Brain microvascular endothelial cell (primary cell): ENCODE measurements around the gene PHGDH.

Experiments used
- DNase-seq: peaks from one replicate; pipeline ENCODE4 v3.0.0-alpha.2; 2020
- H3K27ac ChIP-seq: fragments of 250-450 bp; sonication (Bioruptor Pico); 2 replicates; pipeline ENCODE4 v1.5.1; 2020; ENCODE audit warnings: mild to moderate bottlenecking, moderate library complexity
- H3K27me3 ChIP-seq: fragments of 250-450 bp; sonication (Bioruptor Pico); replicated peaks from 2 replicates; pipeline ENCODE4 v1.5.1; 2020; ENCODE audit warnings: mild to moderate bottlenecking
- H3K36me3 ChIP-seq: fragments of 250-450 bp; sonication (Bioruptor Pico); replicated peaks from 2 replicates; pipeline ENCODE4 v1.5.1; 2020; ENCODE audit warnings: mild to moderate bottlenecking
- H3K4me3 ChIP-seq: 2 replicates; pipeline ENCODE4 v1.5.1; 2011; ENCODE audit warnings: low read depth, mild to moderate bottlenecking, control low read depth, low read length, moderate library complexity
- CTCF ChIP-seq: IDR thresholded peaks from 2 replicates; pipeline ENCODE4 v1.5.1; 2011; ENCODE audit warnings: low read depth, mild to moderate bottlenecking, moderate library complexity, low read length, control low read depth, inconsistent platforms; ENCODE audit errors: missing control alignments
- in situ Hi-C: cut with HindIII; loops from 2 replicates; pipeline ENCODE4 v1.10.0; 2017; ENCODE audit warnings: low sequenced_read_pairs, low pct_ligation_motif_present

The PHGDH gene

GRCh38 chr1:119727991-119728390 lies 16.3 kb downstream of the PHGDH start:
- Histone ChIP-seq H3K36me3 (peaks cover 35% of the 10 kb centered on the region), H3K4me3 (no peak overlapping the region), H3K27me3 (no peaks in the 10 kb centered on the region), H3K27ac (no peak overlapping the region)
- DNase-seq, result no peak
- in situ Hi-C loops, result no loop called here
- no peak for TF ChIP-seq CTCF

- in situ Hi-C loops, result no loop called here
- Histone ChIP-seq H3K4me3 (no peak overlapping the region), H3K27ac (no peak overlapping the region), H3K36me3 (peaks cover 30% of the 10 kb centered on the region), H3K27me3 (no peaks in the 10 kb centered on the region)
- DNase-seq, result no peak
- no peak for TF ChIP-seq CTCF
These were observed 17.3 kb downstream of the PHGDH start for GRCh38 chr1:119729044-119729443.

- Histone ChIP-seq H3K4me3 (no peak overlapping the region), H3K27me3 (no peaks in the 10 kb centered on the region), H3K27ac (no peak overlapping the region), H3K36me3 (peaks cover 36% of the 10 kb centered on the region)
- no peak for DNase-seq
- TF ChIP-seq CTCF, result no peak
- in situ Hi-C loops, result no loop called here
These were observed 19.3 kb downstream of the PHGDH start for GRCh38 chr1:119731060-119731459.

GRCh38 chr1:119731741-119732430 lies 20.2 kb downstream of the PHGDH start:
- no peak for TF ChIP-seq CTCF
- Histone ChIP-seq H3K27me3 (no peaks in the 10 kb centered on the region), H3K27ac (no peak overlapping the region), H3K36me3 (peaks cover 45% of the 10 kb centered on the region), H3K4me3 (no peak overlapping the region)
- DNase-seq, result no peak
- in situ Hi-C loops, result no loop called here

- Histone ChIP-seq H3K27ac (no peak overlapping the region), H3K4me3 (no peak overlapping the region), H3K27me3 (no peaks in the 10 kb centered on the region), H3K36me3 (peaks cover 47% of the 10 kb centered on the region)
- in situ Hi-C loops, result no loop called here
- no peak for DNase-seq
- TF ChIP-seq CTCF, result no peak
These were observed 20.9 kb downstream of the PHGDH start for GRCh38 chr1:119732465-119733168.
